Airway epithelial cell (primary cell): ENCODE measurements around the gene ENTPD7. TPM values are rescaled to one million over a fixed set of nuclear protein-coding genes. Genes with fewer than 3 reads are reported as not detected.

Experiments
- total RNA-seq: library from RNA; depleted of rRNA; stranded (reverse); fragments of >200 nt; gene quantifications from 2 replicates; pipeline ENCODE4 v1.2.3, GENCODE V29; 2015

Gene ENTPD7
- 11.7 and 13.8 TPM in 2 replicates for total RNA-seq

DNA sequence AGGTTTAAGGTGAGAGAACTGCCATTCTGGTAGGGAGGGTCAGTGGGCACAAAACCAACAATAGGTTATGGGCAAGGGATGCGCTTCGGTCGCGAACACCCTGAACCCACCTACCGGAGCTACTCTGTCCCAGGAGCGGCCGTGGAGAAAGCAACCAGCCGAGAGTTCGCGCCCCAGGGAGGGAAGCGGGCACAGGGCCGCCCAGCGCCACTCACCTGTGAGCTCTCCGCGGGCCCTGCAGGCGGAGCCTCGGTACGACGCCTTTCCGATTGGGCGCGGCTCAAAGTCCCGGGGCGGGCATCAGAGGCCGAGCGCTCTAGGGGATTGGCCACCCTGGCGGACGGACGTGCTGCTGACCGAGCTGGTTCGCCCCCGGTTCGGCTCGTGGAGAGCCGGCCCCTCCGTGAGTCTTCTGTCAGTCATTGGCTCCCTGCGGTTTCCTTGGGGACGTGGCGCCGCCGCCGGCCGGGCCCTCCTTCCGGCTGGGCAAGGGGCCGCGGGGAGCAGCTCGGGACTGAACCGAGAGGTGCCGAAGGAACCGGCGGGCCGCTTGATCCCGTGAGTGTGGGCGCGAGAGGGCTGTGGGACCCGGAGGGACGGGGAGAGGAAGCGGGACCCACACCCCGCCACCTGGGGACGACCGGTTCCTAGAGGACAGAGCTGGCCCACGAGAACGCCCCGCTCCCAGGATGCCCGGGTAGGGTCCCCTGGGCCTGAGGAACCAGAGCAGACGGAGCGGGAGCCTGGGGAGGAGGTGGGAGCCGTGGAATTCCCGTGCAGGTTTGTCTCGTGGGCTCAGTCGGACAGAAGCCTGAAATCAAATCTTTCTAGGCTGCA is at the start of gene ENTPD7:
Gene ENTPD7, plus strand, starts transcription at position 479 of the 837 bp plus-strand sequence. CDS start 448 bp downstream, outside the sequence.

GRCh38 chr10:99619851-99620710 is 39.2 kb upstream of the ENTPD7 start, which contains the start of gene SLC25A28:
SLC25A28 (minus strand) TSS chr10:99620439; CDS start chr10:99620335, 104 bp downstream.

GRCh38 chr10:99732033-99732842 is 72.9 kb downstream of the ENTPD7 start, which contains the start of the genes COX15 and CUTC:
COX15 (minus strand) TSS chr10:99732127; CDS start chr10:99732049, 78 bp downstream.
CUTC (plus strand) TSS chr10:99732234; CDS start chr10:99732349, 115 bp downstream.

Other genes starting within 250 kb of the ENTPD7 start
- 30.0 and 45.3 TPM in 2 replicates for gene GOT1, start 228.9 kb upstream of the ENTPD7 start, total RNA-seq
- gene NKX2-3, start 126.6 kb upstream of the ENTPD7 start, total RNA-seq: not detected in 2 replicates
- gene SLC25A28, start 39.1 kb upstream of the ENTPD7 start, total RNA-seq: 7.8 and 12.8 TPM in 2 replicates
- 28.9 and 32.4 TPM in 2 replicates for gene COX15, start 72.6 kb downstream of the ENTPD7 start, total RNA-seq
- gene CUTC, start 72.7 kb downstream of the ENTPD7 start, total RNA-seq: 18.9 and 32.0 TPM in 2 replicates
- gene ABCC2, start 123.1 kb downstream of the ENTPD7 start, total RNA-seq: 0.28 and 0.65 TPM in 2 replicates